Measurements from ENCODE around the gene CASK.
"Not testable (repeated sequence)": the region's sequence is repeated elsewhere in the genome, so short reads cannot be mapped to it uniquely, and the experiment has no call there.

GRCh38 chrX:41606057-41606456, 317.3 kb downstream of the CASK start:
- TF ChIP-seq, protein P1, sequence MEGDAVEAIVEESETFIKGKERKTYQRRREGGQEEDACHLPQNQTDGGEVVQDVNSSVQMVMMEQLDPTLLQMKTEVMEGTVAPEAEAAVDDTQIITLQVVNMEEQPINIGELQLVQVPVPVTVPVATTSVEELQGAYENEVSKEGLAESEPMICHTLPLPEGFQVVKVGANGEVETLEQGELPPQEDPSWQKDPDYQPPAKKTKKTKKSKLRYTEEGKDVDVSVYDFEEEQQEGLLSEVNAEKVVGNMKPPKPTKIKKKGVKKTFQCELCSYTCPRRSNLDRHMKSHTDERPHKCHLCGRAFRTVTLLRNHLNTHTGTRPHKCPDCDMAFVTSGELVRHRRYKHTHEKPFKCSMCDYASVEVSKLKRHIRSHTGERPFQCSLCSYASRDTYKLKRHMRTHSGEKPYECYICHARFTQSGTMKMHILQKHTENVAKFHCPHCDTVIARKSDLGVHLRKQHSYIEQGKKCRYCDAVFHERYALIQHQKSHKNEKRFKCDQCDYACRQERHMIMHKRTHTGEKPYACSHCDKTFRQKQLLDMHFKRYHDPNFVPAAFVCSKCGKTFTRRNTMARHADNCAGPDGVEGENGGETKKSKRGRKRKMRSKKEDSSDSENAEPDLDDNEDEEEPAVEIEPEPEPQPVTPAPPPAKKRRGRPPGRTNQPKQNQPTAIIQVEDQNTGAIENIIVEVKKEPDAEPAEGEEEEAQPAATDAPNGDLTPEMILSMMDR (IDR thresholded peaks at IDR 0.05; ENCODE audit: insufficient read depth, low read length) = not testable (repeated sequence)
- not testable (repeated sequence) for TF ChIP-seq POLR2AphosphoS5 (IDR thresholded peaks at IDR 0.05; ENCODE audit: low read depth); SPI1 (IDR thresholded peaks at IDR 0.05; ENCODE audit: borderline replicate concordance, low read depth); GABPA (IDR thresholded peaks at IDR 0.05; ENCODE audit: low read depth)
- TF ChIP-seq, protein P2, sequence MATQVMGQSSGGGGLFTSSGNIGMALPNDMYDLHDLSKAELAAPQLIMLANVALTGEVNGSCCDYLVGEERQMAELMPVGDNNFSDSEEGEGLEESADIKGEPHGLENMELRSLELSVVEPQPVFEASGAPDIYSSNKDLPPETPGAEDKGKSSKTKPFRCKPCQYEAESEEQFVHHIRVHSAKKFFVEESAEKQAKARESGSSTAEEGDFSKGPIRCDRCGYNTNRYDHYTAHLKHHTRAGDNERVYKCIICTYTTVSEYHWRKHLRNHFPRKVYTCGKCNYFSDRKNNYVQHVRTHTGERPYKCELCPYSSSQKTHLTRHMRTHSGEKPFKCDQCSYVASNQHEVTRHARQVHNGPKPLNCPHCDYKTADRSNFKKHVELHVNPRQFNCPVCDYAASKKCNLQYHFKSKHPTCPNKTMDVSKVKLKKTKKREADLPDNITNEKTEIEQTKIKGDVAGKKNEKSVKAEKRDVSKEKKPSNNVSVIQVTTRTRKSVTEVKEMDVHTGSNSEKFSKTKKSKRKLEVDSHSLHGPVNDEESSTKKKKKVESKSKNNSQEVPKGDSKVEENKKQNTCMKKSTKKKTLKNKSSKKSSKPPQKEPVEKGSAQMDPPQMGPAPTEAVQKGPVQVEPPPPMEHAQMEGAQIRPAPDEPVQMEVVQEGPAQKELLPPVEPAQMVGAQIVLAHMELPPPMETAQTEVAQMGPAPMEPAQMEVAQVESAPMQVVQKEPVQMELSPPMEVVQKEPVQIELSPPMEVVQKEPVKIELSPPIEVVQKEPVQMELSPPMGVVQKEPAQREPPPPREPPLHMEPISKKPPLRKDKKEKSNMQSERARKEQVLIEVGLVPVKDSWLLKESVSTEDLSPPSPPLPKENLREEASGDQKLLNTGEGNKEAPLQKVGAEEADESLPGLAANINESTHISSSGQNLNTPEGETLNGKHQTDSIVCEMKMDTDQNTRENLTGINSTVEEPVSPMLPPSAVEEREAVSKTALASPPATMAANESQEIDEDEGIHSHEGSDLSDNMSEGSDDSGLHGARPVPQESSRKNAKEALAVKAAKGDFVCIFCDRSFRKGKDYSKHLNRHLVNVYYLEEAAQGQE (IDR thresholded peaks at IDR 0.05; ENCODE audit: insufficient replicate concordance, low read depth) = not testable (repeated sequence)
